Fibroblast of skin of left biceps (primary cell): Measurements from ENCODE around the gene ASB12.
"Not testable (repeated sequence)": the region's sequence is repeated elsewhere in the genome, so short reads cannot be mapped to it uniquely, and the experiment has no call there.

Experiments
- DNase-seq, 2 experiments: peaks; one replicate each; pipeline ENCODE4 v3.0.0-alpha.2; 2013; ENCODE audit warnings: low read depth in 2 of 2

The ASB12 gene

GRCh38 chrX:64230123-64230970 is at the start of gene ASB12:
ASB12 (minus strand) TSS chrX:64230607; CDS start chrX:64225650, 4,957 bp downstream.
- DNase-seq = no peak

- no peak for DNase-seq
Measured at GRCh38 chrX:64265265-64265664, 34.9 kb upstream of the ASB12 start.

GRCh38 chrX:64229154-64229553 is 1.3 kb downstream of the ASB12 start:
- DNase-seq = no peak

GRCh38 chrX:64218023-64218422 is 12.4 kb downstream of the ASB12 start:
- no peak for DNase-seq

GRCh38 chrX:64213989-64214388 is 16.4 kb downstream of the ASB12 start:
- DNase-seq = not testable (repeated sequence)

- no peak for DNase-seq
Measured at GRCh38 chrX:64206556-64207162, 23.7 kb downstream of the ASB12 start.

- peak; percentile 81 to 84 for DNase-seq
Measured at GRCh38 chrX:64205735-64206501, 24.5 kb downstream of the ASB12 start.

GRCh38 chrX:64205441-64205734 is 25.0 kb downstream of the ASB12 start, which contains the start of gene AMER1:
AMER1 (minus strand) TSS chrX:64205708; CDS start chrX:64193286, 12,422 bp downstream.
- no peak for DNase-seq

- no peak for DNase-seq
Measured at GRCh38 chrX:64204701-64205440, 25.5 kb downstream of the ASB12 start.

- DNase-seq = no peak
Measured at GRCh38 chrX:64204252-64204651, 26.2 kb downstream of the ASB12 start.

- DNase-seq = peak; percentile 11 to 15
Measured at GRCh38 chrX:64202808-64203325, 27.5 kb downstream of the ASB12 start.

- no peak for DNase-seq
Measured at GRCh38 chrX:64198036-64198435, 32.4 kb downstream of the ASB12 start.

- no peak for DNase-seq
Measured at GRCh38 chrX:64196606-64197005, 33.8 kb downstream of the ASB12 start.

- no peak for DNase-seq
Measured at GRCh38 chrX:64195862-64196261, 34.5 kb downstream of the ASB12 start.

GRCh38 chrX:64192673-64193072 is 37.7 kb downstream of the ASB12 start:
- DNase-seq = no peak

- no peak for DNase-seq
Measured at GRCh38 chrX:64192040-64192439, 38.4 kb downstream of the ASB12 start.

- DNase-seq = no peak
Measured at GRCh38 chrX:64191281-64192010, 39.0 kb downstream of the ASB12 start.

- DNase-seq = no peak
Measured at GRCh38 chrX:64190136-64190740, 40.2 kb downstream of the ASB12 start.

- no peak for DNase-seq
Measured at GRCh38 chrX:64188901-64189300, 41.5 kb downstream of the ASB12 start.

- no peak for DNase-seq
Measured at GRCh38 chrX:64187762-64188150, 42.7 kb downstream of the ASB12 start.
